K562 (cell line): ENCODE data around the gene KLK3. TPM values are rescaled to one million over a fixed set of nuclear protein-coding genes. Genes with fewer than 3 reads are reported as not detected.

Source experiments
- ARHGAP35 ChIP-seq: fragments of 450-650 bp; IDR thresholded peaks from 2 replicates; pipeline ENCODE4 v1.6.1; 2018; ENCODE audit not compliant: partially characterized antibody
- ATF1 ChIP-seq, 2 experiments: fragments of 450-650 bp in 1 of 2; IDR thresholded peaks; 2 replicates each; pipeline ENCODE4 v1.6.1; 2016; ENCODE audit warnings: missing compliant biosample characterization in 1 of 2, missing genetic modification characterization in 1 of 2
- CHD2 ChIP-seq: IDR thresholded peaks from 2 replicates; pipeline ENCODE4 v1.6.1; 2011; ENCODE audit warnings: low read depth, low read length
- ERF ChIP-seq: fragments of 450-650 bp; formaldehyde crosslinking; IDR thresholded peaks from 2 replicates; pipeline ENCODE4 v1.4.0; 2020; ENCODE audit warnings: mild to moderate bottlenecking, mixed read lengths
- GTF2B ChIP-seq: IDR thresholded peaks from 2 replicates; pipeline ENCODE4 v1.6.1; 2011; ENCODE audit not compliant: insufficient read length; ENCODE audit errors: extremely low read depth
- HMGN3 ChIP-seq: IDR thresholded peaks from 2 replicates; pipeline ENCODE4 v1.6.1; 2011; ENCODE audit warnings: borderline replicate concordance, low read depth, mild to moderate bottlenecking, mixed read lengths, low read length; ENCODE audit not compliant: insufficient read length; ENCODE audit errors: extremely low read depth
- KAT8 ChIP-seq: fragments of 450-650 bp; IDR thresholded peaks from 2 replicates; pipeline ENCODE4 v1.6.1; 2016; ENCODE audit warnings: low read depth, mild to moderate bottlenecking
- MBD2 ChIP-seq: sonication (generic); IDR thresholded peaks from 2 replicates; pipeline ENCODE4 v1.6.1; 2016; ENCODE audit warnings: low read depth, borderline replicate concordance
- MTA3 ChIP-seq: fragments of 450-650 bp; formaldehyde crosslinking; IDR thresholded peaks from 2 replicates; pipeline ENCODE4 v1.6.1; 2017; ENCODE audit warnings: mild to moderate bottlenecking, borderline replicate concordance
- NCOA1 ChIP-seq: fragments of 450-650 bp; IDR thresholded peaks from 2 replicates; pipeline ENCODE4 v1.6.1; 2016; ENCODE audit warnings: low read depth
- NONO ChIP-seq, 2 experiments: fragments of 200-400 bp in 1 of 2; fragments of 450-650 bp in 1 of 2; formaldehyde crosslinking in 1 of 2; IDR thresholded peaks; 2 replicates each; pipeline ENCODE4 v1.6.1; 2017; ENCODE audit warnings: low read depth in 2 of 2, mild to moderate bottlenecking in 2 of 2, moderate library complexity in 2 of 2, low read length in 1 of 2
- NUFIP1 ChIP-seq: fragments of 450-650 bp; IDR thresholded peaks from 2 replicates; pipeline ENCODE4 v1.6.1; 2018; ENCODE audit not compliant: partially characterized antibody
- PTBP1 ChIP-seq: fragments of 200-400 bp; formaldehyde crosslinking; IDR thresholded peaks from 2 replicates; pipeline ENCODE4 v1.6.1; 2017; ENCODE audit warnings: low read depth, low read length
- RBFOX2 ChIP-seq: fragments of 200-400 bp; formaldehyde crosslinking; IDR thresholded peaks from 2 replicates; pipeline ENCODE4 v1.6.1; 2017; ENCODE audit warnings: low read depth, mild to moderate bottlenecking, low read length, moderate library complexity
- RHOXF2B ChIP-seq: fragments of 250-450 bp; sonication (Bioruptor Pico); conservative IDR thresholded peaks from 2 replicates; pipeline ENCODE4 v1.5.1; 2021
- SNRNP70 ChIP-seq: fragments of 200-400 bp; formaldehyde crosslinking; optimal IDR thresholded peaks from 2 replicates; pipeline ENCODE3; 2017; ENCODE audit warnings: low read depth, low read length
- YY1 ChIP-seq, 3 experiments: IDR thresholded peaks; 2 replicates each; pipeline ENCODE4 v1.6.1; 2011; ENCODE audit warnings: low read length in 2 of 3, mild to moderate bottlenecking in 2 of 3, moderate library complexity in 2 of 3, borderline replicate concordance in 1 of 3, control low read depth in 1 of 3, low read depth in 1 of 3; ENCODE audit not compliant: insufficient read depth in 3 of 3, insufficient replicate concordance in 2 of 3, control insufficient read depth in 1 of 3, insufficient read length in 1 of 3; ENCODE audit errors: extremely low read depth in 1 of 3
- ZFP30 ChIP-seq: fragments of 250-450 bp; sonication (Bioruptor Pico); IDR thresholded peaks from 2 replicates; pipeline ENCODE4 v1.8.0; 2022; ENCODE audit warnings: moderate library complexity, mild to moderate bottlenecking, inconsistent platforms, borderline replicate concordance
- ZFP36 ChIP-seq: fragments of 150-350 bp; IDR thresholded peaks from 2 replicates; pipeline ENCODE4 v1.6.1; 2018; ENCODE audit warnings: low read length, low read depth; ENCODE audit not compliant: partially characterized antibody
- ZFX ChIP-seq: sonication (generic); formaldehyde crosslinking; IDR thresholded peaks from 2 replicates; pipeline ENCODE4 v1.8.0; 2022; ENCODE audit warnings: mild to moderate bottlenecking, missing genetic modification reagents, moderate library complexity
- ZNF146 ChIP-seq: IDR thresholded peaks from one replicate; pipeline ENCODE4 v1.6.1; 2018; ENCODE audit warnings: missing compliant biosample characterization; ENCODE audit not compliant: unreplicated experiment
- ZNF778 ChIP-seq: fragments of 450-650 bp; formaldehyde crosslinking; IDR thresholded peaks from 2 replicates; pipeline ENCODE4 v1.4.0; 2020; ENCODE audit warnings: mild to moderate bottlenecking, moderate library complexity
- ZNF79 ChIP-seq: fragments of 250-450 bp; sonication (Bioruptor Pico); IDR thresholded peaks from 2 replicates; pipeline ENCODE4 v1.4.0; 2020; ENCODE audit warnings: low read depth, mild to moderate bottlenecking, moderate library complexity
- ZSCAN29 ChIP-seq: fragments of 450-650 bp; IDR thresholded peaks from 2 replicates; pipeline ENCODE4 v1.6.1; 2017
- polyA plus RNA-seq, 8 experiments: library from polyadenylated mRNA; depleted of rRNA in 4 of 8; stranded (reverse) in 5 of 8; unstranded in 3 of 8; fragments of >200 nt; fragmentation: Nextera tagmentation in 2 of 8; fragmentation: Illumina TruSeq in 1 of 8; extraction: Ambion mirVana in 2 of 8; extraction: Trizol in 1 of 8; gene quantifications; 2 replicates each; pipeline versions ENCODE4 v1.2.1 to v1.2.3, GENCODE V29; 2011 to 2014; ENCODE audit warnings: inconsistent platforms in 1 of 8, missing spikeins in 1 of 8
- total RNA-seq, 7 experiments: library from RNA; depleted of rRNA in 6 of 7; stranded (reverse); fragments of >200 nt in 6 of 7; fragmentation: Illumina TruSeq in 2 of 7; extraction: Trizol in 2 of 7; gene quantifications; 2 replicates each; pipeline versions ENCODE4 v1.2.1 to v1.2.3, GENCODE V29; 2011 to 2021; ENCODE audit warnings: low replicate concordance in 1 of 7
- TF ChIP-seq, protein P1 (sequence below): fragments of 250-450 bp; sonication (Bioruptor Pico); IDR thresholded peaks from 2 replicates; pipeline ENCODE4 v1.9.0; 2021; ENCODE audit warnings: mild to moderate bottlenecking, inconsistent platforms
- TF ChIP-seq, protein P2 (sequence below): sonication (generic); formaldehyde crosslinking; IDR thresholded peaks from 2 replicates; pipeline ENCODE4 v1.8.1; 2023; ENCODE audit warnings: mild to moderate bottlenecking, missing genetic modification reagents

The KLK3 gene
- total and polyA plus RNA-seq, 9 of the 15 experiments (the other 6 are each of a cell fraction or from before 2014, with no cell fraction given) = not detected

DNA sequence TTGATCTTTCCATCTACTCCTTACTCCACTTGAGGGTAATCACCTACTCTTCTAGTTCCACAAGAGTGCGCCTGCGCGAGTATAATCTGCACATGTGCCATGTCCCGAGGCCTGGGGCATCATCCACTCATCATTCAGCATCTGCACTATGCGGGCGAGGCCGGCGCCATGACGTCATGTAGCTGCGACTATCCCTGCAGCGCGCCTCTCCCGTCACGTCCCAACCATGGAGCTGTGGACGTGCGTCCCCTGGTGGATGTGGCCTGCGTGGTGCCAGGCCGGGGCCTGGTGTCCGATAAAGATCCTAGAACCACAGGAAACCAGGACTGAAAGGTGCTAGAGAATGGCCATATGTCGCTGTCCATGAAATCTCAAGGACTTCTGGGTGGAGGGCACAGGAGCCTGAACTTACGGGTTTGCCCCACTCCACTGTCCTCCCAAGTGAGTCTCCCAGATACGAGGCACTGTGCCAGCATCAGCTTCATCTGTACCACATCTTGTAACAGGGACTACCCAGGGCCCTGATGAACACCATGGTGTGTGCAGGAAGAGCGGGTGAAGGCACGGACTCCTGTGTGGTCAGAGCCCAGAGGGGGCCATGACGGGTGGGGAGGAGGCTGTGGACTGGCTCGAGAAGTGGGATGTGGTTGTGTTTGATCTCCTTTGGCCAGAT lies 15.8 kb downstream of the KLK3 start (continued):
- TF ChIP-seq GTF2B (no peak), SNRNP70 (no peak), ZFP30 (no peak), YY1 (IDR thresholded peaks at IDR 0.05; ENCODE audit: borderline replicate concordance in 1 of 3, control insufficient read depth in 1 of 3, extremely low read depth in 1 of 3, insufficient read depth in 3 of 3, insufficient read length in 1 of 3, insufficient replicate concordance in 2 of 3, low read depth in 1 of 3, low read length in 2 of 3) (peak in 2 of 3 experiments; percentile 70 to 78), CHD2 (no peak), ZNF79 (CRISPR knock-in tag) (no peak), MBD2 (no peak; the same call in 1 of the 2 replicates), ZNF778 (no peak), NCOA1 (no peak), RHOXF2B (CRISPR knock-in tag) (no peak), RBFOX2 (peak; percentile 60), ZSCAN29 (no peak), MTA3 (peak; percentile 87; the same call in 1 of the 2 replicates), ZNF146 (no peak), ZFX (peak; percentile 84), ZFP36 (peak; percentile 2), NONO (IDR thresholded peaks at IDR 0.05; ENCODE audit: low read depth in 2 of 2, low read length in 1 of 2) (0 out of 4 replicates have a peak, but pooled peaks of 1 of the 2 experiments have one; percentile 64), ERF (no peak), KAT8 (no peak), HMGN3 (no peak), NUFIP1 (no peak), ATF1 (CRISPR knock-in tag; IDR thresholded peaks at IDR 0.05) (peak; percentile 98), ATF1 (tag; IDR thresholded peaks at IDR 0.05) (peak; percentile 99), PTBP1 (no peak), ARHGAP35 (no peak)
- TF ChIP-seq, protein P1, sequence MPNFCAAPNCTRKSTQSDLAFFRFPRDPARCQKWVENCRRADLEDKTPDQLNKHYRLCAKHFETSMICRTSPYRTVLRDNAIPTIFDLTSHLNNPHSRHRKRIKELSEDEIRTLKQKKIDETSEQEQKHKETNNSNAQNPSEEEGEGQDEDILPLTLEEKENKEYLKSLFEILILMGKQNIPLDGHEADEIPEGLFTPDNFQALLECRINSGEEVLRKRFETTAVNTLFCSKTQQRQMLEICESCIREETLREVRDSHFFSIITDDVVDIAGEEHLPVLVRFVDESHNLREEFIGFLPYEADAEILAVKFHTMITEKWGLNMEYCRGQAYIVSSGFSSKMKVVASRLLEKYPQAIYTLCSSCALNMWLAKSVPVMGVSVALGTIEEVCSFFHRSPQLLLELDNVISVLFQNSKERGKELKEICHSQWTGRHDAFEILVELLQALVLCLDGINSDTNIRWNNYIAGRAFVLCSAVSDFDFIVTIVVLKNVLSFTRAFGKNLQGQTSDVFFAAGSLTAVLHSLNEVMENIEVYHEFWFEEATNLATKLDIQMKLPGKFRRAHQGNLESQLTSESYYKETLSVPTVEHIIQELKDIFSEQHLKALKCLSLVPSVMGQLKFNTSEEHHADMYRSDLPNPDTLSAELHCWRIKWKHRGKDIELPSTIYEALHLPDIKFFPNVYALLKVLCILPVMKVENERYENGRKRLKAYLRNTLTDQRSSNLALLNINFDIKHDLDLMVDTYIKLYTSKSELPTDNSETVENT (CRISPR knock-in tag) = peak; percentile 71
- TF ChIP-seq, protein P2, sequence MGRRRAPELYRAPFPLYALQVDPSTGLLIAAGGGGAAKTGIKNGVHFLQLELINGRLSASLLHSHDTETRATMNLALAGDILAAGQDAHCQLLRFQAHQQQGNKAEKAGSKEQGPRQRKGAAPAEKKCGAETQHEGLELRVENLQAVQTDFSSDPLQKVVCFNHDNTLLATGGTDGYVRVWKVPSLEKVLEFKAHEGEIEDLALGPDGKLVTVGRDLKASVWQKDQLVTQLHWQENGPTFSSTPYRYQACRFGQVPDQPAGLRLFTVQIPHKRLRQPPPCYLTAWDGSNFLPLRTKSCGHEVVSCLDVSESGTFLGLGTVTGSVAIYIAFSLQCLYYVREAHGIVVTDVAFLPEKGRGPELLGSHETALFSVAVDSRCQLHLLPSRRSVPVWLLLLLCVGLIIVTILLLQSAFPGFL = no peak
